ENCODE data around the gene GNAI1. TPM values are rescaled to one million over a fixed set of nuclear protein-coding genes. Genes with fewer than 3 reads are reported as not detected.

Gene GNAI1
- total RNA-seq, 1 experiment from 2014 or later, result 20.5 TPM

DNA sequence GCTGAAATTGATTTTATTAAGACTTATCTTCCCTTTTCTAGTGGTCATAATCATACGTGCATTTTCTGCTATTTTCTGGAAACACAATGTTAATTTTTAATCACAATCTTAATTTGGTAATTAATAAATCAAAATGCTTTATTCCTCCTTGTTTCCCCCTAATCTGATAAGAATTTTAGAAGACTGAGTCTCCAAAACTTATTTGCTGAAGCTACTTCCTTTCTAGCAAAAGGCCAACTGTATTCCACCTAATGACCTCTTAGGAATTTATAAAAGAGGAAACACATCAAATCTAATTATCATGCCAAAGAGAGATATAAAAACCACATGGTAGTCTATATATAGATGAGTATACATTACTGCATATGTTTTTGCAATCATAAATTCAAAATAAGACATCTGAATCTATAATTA, 140.6 kb downstream of the GNAI1 start:
- DNase-seq, result no peak
- BruUV-seq (replicated peaks), result no TSS peak
- no peak overlapping the region for H3K4me3 Mint-ChIP-seq (ENCODE audit: low read depth, unreplicated experiment)
- peak overlapping the region; percentile 54 for H3K27ac Mint-ChIP-seq (ENCODE audit: unreplicated experiment)
- H3K36me3 Mint-ChIP-seq (ENCODE audit: insufficient read depth, unreplicated experiment), result peaks cover 13% of the 10 kb centered on the region
- H3K27me3 Mint-ChIP-seq (ENCODE audit: unreplicated experiment), result no peaks in the 10 kb centered on the region
- TF ChIP-seq, protein P1, sequence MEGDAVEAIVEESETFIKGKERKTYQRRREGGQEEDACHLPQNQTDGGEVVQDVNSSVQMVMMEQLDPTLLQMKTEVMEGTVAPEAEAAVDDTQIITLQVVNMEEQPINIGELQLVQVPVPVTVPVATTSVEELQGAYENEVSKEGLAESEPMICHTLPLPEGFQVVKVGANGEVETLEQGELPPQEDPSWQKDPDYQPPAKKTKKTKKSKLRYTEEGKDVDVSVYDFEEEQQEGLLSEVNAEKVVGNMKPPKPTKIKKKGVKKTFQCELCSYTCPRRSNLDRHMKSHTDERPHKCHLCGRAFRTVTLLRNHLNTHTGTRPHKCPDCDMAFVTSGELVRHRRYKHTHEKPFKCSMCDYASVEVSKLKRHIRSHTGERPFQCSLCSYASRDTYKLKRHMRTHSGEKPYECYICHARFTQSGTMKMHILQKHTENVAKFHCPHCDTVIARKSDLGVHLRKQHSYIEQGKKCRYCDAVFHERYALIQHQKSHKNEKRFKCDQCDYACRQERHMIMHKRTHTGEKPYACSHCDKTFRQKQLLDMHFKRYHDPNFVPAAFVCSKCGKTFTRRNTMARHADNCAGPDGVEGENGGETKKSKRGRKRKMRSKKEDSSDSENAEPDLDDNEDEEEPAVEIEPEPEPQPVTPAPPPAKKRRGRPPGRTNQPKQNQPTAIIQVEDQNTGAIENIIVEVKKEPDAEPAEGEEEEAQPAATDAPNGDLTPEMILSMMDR (IDR thresholded peaks at IDR 0.05; ENCODE audit: unreplicated experiment), result no peak
- intact Hi-C loops (cut with micrococcal nuclease; ENCODE audit: unreplicated experiment), result loop anchor here (5.0 to 10.0 kb wide), 3 partner anchors 37 to 452 kb away; no protein-coding TSS in a partner anchor
- CTCF ChIA-PET, result no interaction called here
- peaks cover 2% of the 10 kb centered on the region for H3K9me3 Mint-ChIP-seq (ENCODE audit: low read depth, unreplicated experiment)
- H3K4me1 Mint-ChIP-seq (ENCODE audit: low read depth, unreplicated experiment), result peaks cover 40% of the 10 kb centered on the region
